ENCODE measurements around the gene DGKI.

DNA sequence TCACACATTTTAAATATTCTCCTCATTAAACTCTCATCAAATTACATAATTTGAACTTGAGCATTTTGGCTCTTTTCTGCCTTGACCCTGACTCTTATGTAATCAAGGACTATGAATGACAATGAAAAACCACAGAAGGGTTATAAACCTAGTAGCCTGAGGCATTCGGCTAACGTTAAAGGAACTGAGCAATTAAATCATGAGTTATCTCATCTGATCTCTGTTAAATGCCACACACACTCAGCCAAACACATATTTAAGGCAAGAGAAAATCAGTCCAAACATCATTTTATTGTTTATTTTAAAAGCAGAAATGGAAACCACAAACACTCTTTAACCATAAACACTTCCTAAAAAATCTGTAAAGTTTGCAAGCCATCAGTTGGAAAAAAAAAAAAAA is 204.3 kb downstream of the DGKI start:
- TF ChIP-seq CTCF (conservative IDR thresholded peaks at IDR 0.05; ENCODE audit: low read length) = no peak
- no peak for TF ChIP-seq EZH2phosphoT487 (IDR thresholded peaks at IDR 0.05; ENCODE audit: borderline replicate concordance, low read depth, low read length)
